ENCODE measurements around the gene STARD3. TPM values are rescaled to one million over a fixed set of nuclear protein-coding genes. Genes with fewer than 3 reads are reported as not detected.

STARD3 gene
- polyA plus RNA-seq, 2 of the 4 experiments (the other 2 are of a cell fraction) = 54.6 to 56.0 TPM

DNA sequence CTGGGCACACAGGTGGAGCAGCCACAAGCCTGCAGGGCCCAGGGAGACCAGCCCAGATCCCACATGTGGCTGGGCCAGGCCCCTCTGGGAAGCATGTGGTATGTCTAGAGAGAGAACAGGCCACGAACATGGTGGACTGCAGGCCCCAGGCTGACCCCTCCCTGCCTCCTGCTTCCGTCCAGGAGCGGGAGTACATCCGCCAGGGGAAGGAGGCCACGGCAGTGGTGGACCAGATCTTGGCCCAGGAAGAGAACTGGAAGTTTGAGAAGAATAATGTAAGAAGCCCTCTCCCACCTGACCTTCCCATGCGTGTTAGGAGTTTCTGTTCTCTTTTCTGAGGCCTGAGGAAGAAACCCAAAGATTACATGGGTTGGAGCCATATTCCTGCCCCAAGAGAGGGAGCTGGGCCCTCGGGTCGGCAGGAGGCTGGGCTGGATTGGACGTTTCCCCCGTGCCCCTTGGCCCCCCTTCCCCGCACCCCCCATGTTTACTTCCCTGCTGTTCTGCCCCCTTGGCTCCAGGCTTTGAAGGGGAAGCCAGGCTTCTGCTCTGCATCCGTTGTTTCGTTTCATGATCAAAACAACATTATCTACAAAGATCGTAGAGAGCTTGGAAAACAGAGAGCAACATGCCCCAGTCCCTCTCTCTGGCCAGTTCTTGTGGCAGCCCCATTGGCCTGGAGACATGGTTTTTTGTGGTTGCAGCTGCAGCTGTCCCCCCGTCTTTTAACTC lies 22.5 kb downstream of the STARD3 start:
- peaks cover 24% of the 10 kb centered on the region for H3K4me1 ChIP-seq
- ATAC-seq = no peak
- 76% methylated on average over 15 of the region's 15 CpGs for WGBS (ENCODE audit: missing lambda C conversion rate)
- no peak overlapping the region for H3K4me2 ChIP-seq
- CTCF ChIA-PET = interaction anchor here (0.9 to 50.7 kb wide), 6 partner anchors 9 to 71 kb away, joined by 3 to 1391 read pairs (median 4); partner anchors contain the start of genes MIEN1, PNMT, PPP1R1B and STARD3
- no peak overlapping the region for H3K27ac ChIP-seq
- FAIRE-seq = no peak
- POLR2A ChIA-PET = no interaction called here
- H3K9me3 ChIP-seq = no peaks in the 10 kb centered on the region
- no peak overlapping the region for H3K4me3 ChIP-seq
- DNase-seq (ENCODE audit: low read depth in 1 of 2, low spot score in 1 of 2) = no peak
- TF ChIP-seq EHMT2 (IDR thresholded peaks at IDR 0.05; ENCODE audit: low read depth) = no peak

- 89% methylated on average over 4 of the region's 5 CpGs for WGBS (ENCODE audit: missing lambda C conversion rate)
- no peak for ATAC-seq
- Histone ChIP-seq H3K27ac (no peak overlapping the region), H3K4me1 (peaks cover 26% of the 10 kb centered on the region), H3K9me3 (no peaks in the 10 kb centered on the region), H3K4me3 (no peak overlapping the region), H3K4me2 (no peak overlapping the region)
- TF ChIP-seq, protein P1, sequence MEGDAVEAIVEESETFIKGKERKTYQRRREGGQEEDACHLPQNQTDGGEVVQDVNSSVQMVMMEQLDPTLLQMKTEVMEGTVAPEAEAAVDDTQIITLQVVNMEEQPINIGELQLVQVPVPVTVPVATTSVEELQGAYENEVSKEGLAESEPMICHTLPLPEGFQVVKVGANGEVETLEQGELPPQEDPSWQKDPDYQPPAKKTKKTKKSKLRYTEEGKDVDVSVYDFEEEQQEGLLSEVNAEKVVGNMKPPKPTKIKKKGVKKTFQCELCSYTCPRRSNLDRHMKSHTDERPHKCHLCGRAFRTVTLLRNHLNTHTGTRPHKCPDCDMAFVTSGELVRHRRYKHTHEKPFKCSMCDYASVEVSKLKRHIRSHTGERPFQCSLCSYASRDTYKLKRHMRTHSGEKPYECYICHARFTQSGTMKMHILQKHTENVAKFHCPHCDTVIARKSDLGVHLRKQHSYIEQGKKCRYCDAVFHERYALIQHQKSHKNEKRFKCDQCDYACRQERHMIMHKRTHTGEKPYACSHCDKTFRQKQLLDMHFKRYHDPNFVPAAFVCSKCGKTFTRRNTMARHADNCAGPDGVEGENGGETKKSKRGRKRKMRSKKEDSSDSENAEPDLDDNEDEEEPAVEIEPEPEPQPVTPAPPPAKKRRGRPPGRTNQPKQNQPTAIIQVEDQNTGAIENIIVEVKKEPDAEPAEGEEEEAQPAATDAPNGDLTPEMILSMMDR (IDR thresholded peaks at IDR 0.05) = no peak
- TF ChIP-seq, protein P2, sequence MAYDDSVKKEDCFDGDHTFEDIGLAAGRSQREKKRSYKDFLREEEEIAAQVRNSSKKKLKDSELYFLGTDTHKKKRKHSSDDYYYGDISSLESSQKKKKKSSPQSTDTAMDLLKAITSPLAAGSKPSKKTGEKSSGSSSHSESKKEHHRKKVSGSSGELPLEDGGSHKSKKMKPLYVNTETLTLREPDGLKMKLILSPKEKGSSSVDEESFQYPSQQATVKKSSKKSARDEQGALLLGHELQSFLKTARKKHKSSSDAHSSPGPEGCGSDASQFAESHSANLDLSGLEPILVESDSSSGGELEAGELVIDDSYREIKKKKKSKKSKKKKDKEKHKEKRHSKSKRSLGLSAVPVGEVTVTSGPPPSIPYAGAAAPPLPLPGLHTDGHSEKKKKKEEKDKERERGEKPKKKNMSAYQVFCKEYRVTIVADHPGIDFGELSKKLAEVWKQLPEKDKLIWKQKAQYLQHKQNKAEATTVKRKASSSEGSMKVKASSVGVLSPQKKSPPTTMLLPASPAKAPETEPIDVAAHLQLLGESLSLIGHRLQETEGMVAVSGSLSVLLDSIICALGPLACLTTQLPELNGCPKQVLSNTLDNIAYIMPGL (CRISPR knock-in tag; IDR thresholded peaks at IDR 0.05; ENCODE audit: borderline replicate concordance) = no peak
- TF ChIP-seq HEYL (CRISPR knock-in tag; IDR thresholded peaks at IDR 0.05) = no peak
- TF ChIP-seq NR3C1 (IDR thresholded peaks at IDR 0.05) = no peak
- TF ChIP-seq MYC (IDR thresholded peaks at IDR 0.05; ENCODE audit: borderline replicate concordance, low read length) = no peak
- TF ChIP-seq NFE2L2 (conservative IDR thresholded peaks at IDR 0.05; ENCODE audit: low read length) = no peak
- no peak for TF ChIP-seq MAFK (IDR thresholded peaks at IDR 0.05; ENCODE audit: partially characterized antibody)
- no peak for TF ChIP-seq TP53 (CRISPR knock-in tag; IDR thresholded peaks at IDR 0.05)
- no peak for TF ChIP-seq CHD4 (IDR thresholded peaks at IDR 0.05; ENCODE audit: borderline replicate concordance)
- TF ChIP-seq MAZ (IDR thresholded peaks at IDR 0.05; ENCODE audit: borderline replicate concordance, low read depth, low read length) = no peak
- no peak for TF ChIP-seq REST (IDR thresholded peaks at IDR 0.05)
- TF ChIP-seq PBX3 (IDR thresholded peaks at IDR 0.05) = no peak
- no peak for TF ChIP-seq JUNB (IDR thresholded peaks at IDR 0.05)
- TF ChIP-seq BHLHE40 (IDR thresholded peaks at IDR 0.05; ENCODE audit: low read depth, low read length) = no peak
- TF ChIP-seq BCL3 (IDR thresholded peaks at IDR 0.05) = no peak
- DNase-seq (ENCODE audit: low read depth in 1 of 2, low spot score in 1 of 2) = no peak
- ChIA-PET POLR2A (no interaction called here), CTCF (interaction anchor here (0.9 to 50.7 kb wide), 6 partner anchors 9 to 71 kb away, joined by 3 to 1391 read pairs (median 4); partner anchors contain the start of genes MIEN1, PNMT, PPP1R1B and STARD3)
- no peak for FAIRE-seq
Measured at GRCh38 chr17:39660011-39660360, 23.0 kb downstream of the STARD3 start.
